GM23338 (cell line): ENCODE data around the gene TNFRSF6B. TPM values are rescaled to one million over a fixed set of nuclear protein-coding genes. Genes with fewer than 3 reads are reported as not detected.

Experiments
- ATAC-seq: fragments of 200-7000 bp; cut with Tn5 transposase; 3 replicates; pipeline ENCODE4 v1.9.1; 2020
- DNase-seq: peaks from one replicate; pipeline ENCODE4 v3.0.0-alpha.2; 2015; ENCODE audit warnings: low spot score
- H2AFZ ChIP-seq: fragments of 200-600 bp; sonication (generic); 2 replicates; pipeline ENCODE4 v1.8.0; 2016; ENCODE audit warnings: antibody characterized with exemption, mild to moderate bottlenecking, moderate library complexity
- H3F3A ChIP-seq: fragments of 200-600 bp; sonication (generic); replicated peaks from 2 replicates; pipeline ENCODE4 v1.8.0; 2017; ENCODE audit warnings: antibody characterized with exemption, mixed run types, low read depth
- H3K27ac ChIP-seq: fragments of 200-600 bp; sonication (generic); 2 replicates; pipeline ENCODE4 v1.6.1; 2016; ENCODE audit warnings: low read depth
- H3K27me3 ChIP-seq: fragments of 200-600 bp; sonication (generic); 2 replicates; pipeline ENCODE4 v1.8.0; 2016; ENCODE audit warnings: mild to moderate bottlenecking, mixed run types, moderate library complexity; ENCODE audit not compliant: insufficient read depth
- H3K36me3 ChIP-seq: fragments of 200-600 bp; sonication (generic); 2 replicates; pipeline ENCODE4 v1.8.0; 2016; ENCODE audit warnings: mild to moderate bottlenecking; ENCODE audit not compliant: insufficient read depth
- H3K4me1 ChIP-seq: fragments of 200-600 bp; sonication (generic); 2 replicates; pipeline ENCODE4 v1.8.0; 2016; ENCODE audit warnings: mild to moderate bottlenecking, moderate library complexity; ENCODE audit not compliant: insufficient read depth
- H3K4me2 ChIP-seq: fragments of 200-600 bp; sonication (generic); 2 replicates; pipeline ENCODE4 v1.7.1; 2017; ENCODE audit warnings: mixed run types
- H3K4me3 ChIP-seq: fragments of 200-600 bp; sonication (generic); 2 replicates; pipeline ENCODE4 v1.6.1; 2016; ENCODE audit warnings: mixed run types
- H3K79me2 ChIP-seq: fragments of 200-600 bp; sonication (generic); replicated peaks from 2 replicates; pipeline ENCODE4 v1.8.0; 2017; ENCODE audit warnings: mild to moderate bottlenecking; ENCODE audit not compliant: insufficient read depth
- H3K9me2 ChIP-seq: fragments of 200-600 bp; sonication (generic); 2 replicates; pipeline ENCODE4 v1.8.0; 2017; ENCODE audit not compliant: insufficient read depth
- H4K20me1 ChIP-seq: fragments of 200-600 bp; sonication (generic); replicated peaks from 2 replicates; pipeline ENCODE4 v1.8.0; 2017; ENCODE audit warnings: mild to moderate bottlenecking; ENCODE audit not compliant: insufficient read depth
- H3K27ac Mint-ChIP-seq: 2 replicates; pipeline ENCODE4 v1.8.0; 2020; ENCODE audit warnings: inconsistent platforms, mild to moderate bottlenecking, moderate library complexity, mixed read lengths
- H3K27me3 Mint-ChIP-seq: 3 replicates; pipeline ENCODE4 v1.8.0; 2022; ENCODE audit warnings: low read depth, mild to moderate bottlenecking, moderate library complexity, mixed read lengths, inconsistent platforms; ENCODE audit not compliant: insufficient read depth, poor library complexity
- H3K36me3 Mint-ChIP-seq: 3 replicates; pipeline ENCODE4 v1.8.0; 2021; ENCODE audit warnings: low read depth, mild to moderate bottlenecking, inconsistent platforms, moderate library complexity, mixed read lengths
- H3K4me1 Mint-ChIP-seq: 3 replicates; pipeline ENCODE4 v1.8.0; 2020; ENCODE audit warnings: mild to moderate bottlenecking, inconsistent platforms, mixed read lengths
- H3K4me3 Mint-ChIP-seq: 3 replicates; pipeline ENCODE4 v1.8.0; 2021; ENCODE audit warnings: moderate library complexity, mild to moderate bottlenecking, inconsistent platforms, mixed read lengths
- H3K9me3 Mint-ChIP-seq: 3 replicates; pipeline ENCODE4 v1.8.0; 2020; ENCODE audit warnings: moderate library complexity, mild to moderate bottlenecking, inconsistent platforms, mixed read lengths
- CREB1 ChIP-seq: fragments of 250-450 bp; sonication (Bioruptor Pico); IDR thresholded peaks from 2 replicates; pipeline ENCODE4 v1.5.0; 2020; ENCODE audit warnings: low read depth, mild to moderate bottlenecking, moderate library complexity
- CTCF ChIP-seq, 2 experiments: fragments of 200-600 bp in 1 of 2; sonication (generic) in 1 of 2; conservative IDR thresholded peaks; 2 replicates each; pipeline versions ENCODE4 v1.5.1 to v1.6.1; 2016 to 2017; ENCODE audit warnings: antibody characterized with exemption in 2 of 2, low read depth in 2 of 2, mild to moderate bottlenecking in 2 of 2, moderate library complexity in 1 of 2
- ETS1 ChIP-seq: IDR thresholded peaks from 2 replicates; pipeline ENCODE4 v1.6.1; 2016; ENCODE audit warnings: antibody characterized with exemption
- EZH2 ChIP-seq: fragments of 200-600 bp; sonication (generic); IDR thresholded peaks from one replicate; pipeline ENCODE4 v1.8.0; 2017; ENCODE audit warnings: antibody characterized with exemption, mild to moderate bottlenecking, low read depth; ENCODE audit not compliant: unreplicated experiment
- EZH2phosphoT487 ChIP-seq: fragments of 200-600 bp; sonication (generic); IDR thresholded peaks from one replicate; pipeline ENCODE4 v1.8.1; 2018; ENCODE audit warnings: antibody characterized with exemption; ENCODE audit not compliant: unreplicated experiment
- JUNB ChIP-seq: IDR thresholded peaks from one replicate; pipeline ENCODE4 v1.6.1; 2016; ENCODE audit warnings: antibody characterized with exemption; ENCODE audit not compliant: unreplicated experiment
- NANOG ChIP-seq: IDR thresholded peaks from 2 replicates; pipeline ENCODE4 v1.6.1; 2016; ENCODE audit warnings: antibody characterized with exemption, borderline replicate concordance
- POLR2AphosphoS5 ChIP-seq: IDR thresholded peaks from 2 replicates; pipeline ENCODE4 v1.6.1; 2016; ENCODE audit warnings: antibody characterized with exemption, low read depth
- REST ChIP-seq: IDR thresholded peaks from one replicate; pipeline ENCODE4 v1.6.1; 2018; ENCODE audit warnings: antibody characterized with exemption; ENCODE audit not compliant: unreplicated experiment
- STAT1 ChIP-seq: IDR thresholded peaks from one replicate; pipeline ENCODE4 v1.6.1; 2016; ENCODE audit warnings: antibody characterized with exemption; ENCODE audit not compliant: unreplicated experiment
- ZNF114 ChIP-seq: fragments of 250-450 bp; sonication (Bioruptor Pico); IDR thresholded peaks from 2 replicates; pipeline ENCODE4 v1.5.0; 2020; ENCODE audit warnings: mild to moderate bottlenecking, moderate library complexity
- ZNF331 ChIP-seq: fragments of 250-450 bp; sonication (Bioruptor Pico); IDR thresholded peaks from 2 replicates; pipeline ENCODE4 v1.5.0; 2020; ENCODE audit warnings: low read depth, mild to moderate bottlenecking, moderate library complexity
- ZNF462 ChIP-seq: fragments of 250-450 bp; sonication (Bioruptor Pico); IDR thresholded peaks from 2 replicates; pipeline ENCODE4 v1.5.0; 2020; ENCODE audit warnings: mild to moderate bottlenecking, moderate library complexity
- polyA plus RNA-seq: library from polyadenylated mRNA; unstranded; fragments of >200 nt; fragmentation: Nextera tagmentation; extraction: Ambion mirVana; gene quantifications from 2 replicates; pipeline ENCODE4 v1.2.1, GENCODE V29; 2016
- total RNA-seq: library from RNA; depleted of rRNA; stranded (reverse); fragments of >200 nt; shearing (Covaris generic); gene quantifications from 2 replicates; pipeline ENCODE4 v1.2.3, GENCODE V29; 2014

The TNFRSF6B gene
- total and polyA plus RNA-seq, 2 experiments from 2014 or later: 0.28 TPM; not detected in 1

GRCh38 chr20:63732118-63733095 is 36.0 kb downstream of the TNFRSF6B start:
- H3K4me2 ChIP-seq: no peak overlapping the region
- ATAC-seq (no peak), DNase-seq (no peak)
- no peaks in the 10 kb centered on the region; the same call in 1 of the 2 replicates for H3K4me1 ChIP-seq
- TF ChIP-seq ZNF114 (CRISPR knock-in tag) (no peak), EZH2 (no peak), ZNF331 (no peak), REST (no peak), POLR2AphosphoS5 (no peak), EZH2phosphoT487 (no peak), NANOG (no peak), ZNF462 (no peak), STAT1 (no peak), CREB1 (CRISPR knock-in tag) (no peak), CTCF (conservative IDR thresholded peaks at IDR 0.05; ENCODE audit: low read depth in 2 of 2) (no peak), ETS1 (no peak), JUNB (no peak)
- peaks cover 12% of the 10 kb centered on the region for H3F3A ChIP-seq
- Mint-ChIP-seq H3K4me1 (no peaks in the 10 kb centered on the region), H3K4me3 (no peak overlapping the region), H3K36me3 (peaks cover 15% of the 10 kb centered on the region), H3K9me3 (no peaks in the 10 kb centered on the region; the same call in 2 of the 3 replicates), H3K27ac (no peak overlapping the region), H3K27me3 (peaks cover 12% of the 10 kb centered on the region)
- H3K4me3 ChIP-seq: no peak overlapping the region
- no peaks in the 10 kb centered on the region; the same call in 1 of the 2 replicates for H4K20me1 ChIP-seq
- H3K79me2 ChIP-seq: no peaks in the 10 kb centered on the region
- no peak overlapping the region for H2AFZ ChIP-seq
- no peaks in the 10 kb centered on the region for H3K36me3 ChIP-seq
- no peak overlapping the region for H3K27ac ChIP-seq
- 0 out of 2 replicates have a peak, but pooled peaks cover 5% of the 10 kb centered on the region for H3K9me2 ChIP-seq
- H3K27me3 ChIP-seq: no peaks in the 10 kb centered on the region
